ENCODE results near the gene KMT2A. TPM values are rescaled to one million over a fixed set of nuclear protein-coding genes. Genes with fewer than 3 reads are reported as not detected.
"Not testable (repeated sequence)": the region's sequence is repeated elsewhere in the genome, so short reads cannot be mapped to it uniquely, and the experiment has no call there.

KMT2A gene
- total RNA-seq, 4 donors from 2014 or later, result 74.5 to 175 (median 90.8) TPM

DNA sequence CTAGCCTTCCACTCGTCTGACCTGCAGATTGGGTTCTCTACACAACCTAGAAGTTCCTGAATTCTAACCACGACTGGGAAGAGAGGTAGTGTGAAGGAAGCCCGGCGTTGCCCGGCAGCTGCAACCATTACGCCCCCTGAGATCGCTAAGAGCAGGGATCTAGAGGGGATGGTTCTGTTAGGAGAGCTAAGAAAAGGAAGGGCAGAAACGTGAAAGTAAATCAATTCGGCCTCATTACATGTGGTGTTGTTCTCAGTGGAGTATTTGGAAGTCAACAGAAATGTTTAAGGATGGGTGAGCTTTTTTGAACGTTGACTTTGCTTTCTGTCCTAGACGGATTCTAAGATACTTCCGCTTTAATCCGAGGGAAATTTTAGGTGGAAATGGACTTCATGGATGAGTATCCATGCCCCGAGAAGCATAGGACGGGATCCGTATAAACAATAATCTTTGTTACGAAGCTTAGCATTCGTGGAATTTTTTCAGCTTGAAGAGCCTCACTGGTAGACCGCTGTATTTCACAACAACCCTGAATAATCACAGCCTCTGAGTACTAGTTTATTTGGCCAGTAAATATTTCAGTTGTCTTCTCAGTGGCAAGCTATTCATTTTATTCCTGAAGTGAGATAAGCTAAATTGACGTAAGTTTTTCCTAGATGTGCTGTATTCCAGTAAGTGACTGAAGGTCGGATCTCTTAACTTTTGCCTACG lies 34.3 kb upstream of the KMT2A start:
- Histone ChIP-seq H3K4me1 (peaks cover 17 to 18% of the 10 kb centered on the region in 2 donors), H3K4me3 (replicated peaks in 1 of 3) (peak overlapping the region; percentile 59 to 90 (median 71)), H3K27me3 (no peaks in the 10 kb centered on the region), H3K9me3 (no peaks in the 10 kb centered on the region), H3K36me3 (peaks cover 0 to 3% of the 10 kb centered on the region in 2 donors), H3K27ac (peak overlapping the region; percentile 88 to 93 (median 90))
- TF ChIP-seq POLR2A (IDR thresholded peaks at IDR 0.05), result no peak
- TF ChIP-seq, protein P1, sequence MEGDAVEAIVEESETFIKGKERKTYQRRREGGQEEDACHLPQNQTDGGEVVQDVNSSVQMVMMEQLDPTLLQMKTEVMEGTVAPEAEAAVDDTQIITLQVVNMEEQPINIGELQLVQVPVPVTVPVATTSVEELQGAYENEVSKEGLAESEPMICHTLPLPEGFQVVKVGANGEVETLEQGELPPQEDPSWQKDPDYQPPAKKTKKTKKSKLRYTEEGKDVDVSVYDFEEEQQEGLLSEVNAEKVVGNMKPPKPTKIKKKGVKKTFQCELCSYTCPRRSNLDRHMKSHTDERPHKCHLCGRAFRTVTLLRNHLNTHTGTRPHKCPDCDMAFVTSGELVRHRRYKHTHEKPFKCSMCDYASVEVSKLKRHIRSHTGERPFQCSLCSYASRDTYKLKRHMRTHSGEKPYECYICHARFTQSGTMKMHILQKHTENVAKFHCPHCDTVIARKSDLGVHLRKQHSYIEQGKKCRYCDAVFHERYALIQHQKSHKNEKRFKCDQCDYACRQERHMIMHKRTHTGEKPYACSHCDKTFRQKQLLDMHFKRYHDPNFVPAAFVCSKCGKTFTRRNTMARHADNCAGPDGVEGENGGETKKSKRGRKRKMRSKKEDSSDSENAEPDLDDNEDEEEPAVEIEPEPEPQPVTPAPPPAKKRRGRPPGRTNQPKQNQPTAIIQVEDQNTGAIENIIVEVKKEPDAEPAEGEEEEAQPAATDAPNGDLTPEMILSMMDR (IDR thresholded peaks at IDR 0.05), result no peak
- 3 to 4% methylated on average over 22 of the region's 22 CpGs for WGBS, 2 donors
- intact Hi-C loops (cut with DNase I), result loop anchor here (2.0 kb wide), 1 partner anchor 35 kb away; the partner anchor contains the start of gene KMT2A
- no peak for DNase-seq

DNA sequence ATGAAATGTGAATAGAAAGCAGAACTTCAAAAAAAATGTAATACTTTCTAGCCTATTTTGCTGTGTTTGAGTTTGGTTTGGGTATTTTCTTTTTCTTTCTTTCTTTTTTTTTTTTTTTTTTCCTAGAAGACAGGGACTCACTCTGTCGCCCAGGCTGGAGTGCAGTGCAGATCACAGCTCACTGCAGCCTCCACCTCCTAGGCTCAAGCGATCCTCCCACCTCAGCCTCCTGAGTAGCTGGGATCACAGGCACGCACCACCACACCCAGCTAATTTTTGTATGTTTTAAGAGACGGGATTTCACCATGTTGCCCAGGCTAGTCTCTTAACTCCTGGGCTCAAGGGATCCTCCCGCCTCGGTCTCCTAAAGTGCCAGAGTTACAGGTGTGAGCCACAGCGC lies 33.7 kb upstream of the KMT2A start:
- Histone ChIP-seq H3K27ac (peak overlapping the region in 1 of 3 donors; percentile 93), H3K4me3 (replicated peaks in 1 of 3) (peak overlapping the region; percentile 7 to 71 (median 59)), H3K4me1 (peaks cover 17 to 19% of the 10 kb centered on the region in 2 donors)
- H3K27me3 ChIP-seq; intact Hi-C loops (cut with DNase I); H3K9me3 ChIP-seq; H3K36me3 ChIP-seq; DNase-seq: not testable (repeated sequence)
- WGBS, 2 donors, result 85 to 87% methylated on average over 7 of the region's 7 CpGs

DNA sequence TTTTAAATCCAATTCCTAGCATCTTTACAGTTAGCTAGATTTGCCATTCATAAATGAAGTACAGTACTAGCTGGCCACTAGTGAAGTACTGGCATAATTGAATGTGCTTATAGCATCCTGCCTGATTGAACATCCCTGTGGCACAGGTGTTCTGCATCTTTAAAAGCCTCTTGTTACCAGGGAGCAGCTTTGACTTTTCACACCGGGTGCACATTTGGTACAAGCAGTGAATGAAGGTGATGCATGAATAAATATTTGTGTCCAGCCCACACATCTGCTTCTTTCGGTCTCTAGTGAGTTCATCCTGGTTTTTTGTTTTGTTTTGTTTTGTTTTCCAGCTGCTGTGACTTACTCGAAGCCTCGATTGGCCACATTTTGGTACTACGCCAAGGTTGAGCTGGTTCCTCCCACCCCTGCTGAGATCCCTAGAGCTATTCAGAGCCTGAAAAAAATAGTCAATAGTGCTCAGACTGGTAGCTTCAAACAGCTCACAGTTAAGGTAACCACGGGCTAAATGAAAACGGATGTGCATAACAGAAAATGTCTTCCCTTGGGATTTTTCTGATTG lies 29.6 kb upstream of the KMT2A start:
- Histone ChIP-seq H3K9me3 (no peaks in the 10 kb centered on the region), H3K27ac (no peak overlapping the region), H3K27me3 (no peaks in the 10 kb centered on the region), H3K4me1 (peaks cover 26 to 34% of the 10 kb centered on the region in 2 donors), H3K36me3 (peaks cover 6 to 16% of the 10 kb centered on the region in 2 donors), H3K4me3 (replicated peaks in 1 of 3) (no peak overlapping the region)
- intact Hi-C loops (cut with DNase I), result no loop called here
- 30 to 35% methylated on average over 7 of the region's 7 CpGs for WGBS, 2 donors
- no peak for TF ChIP-seq POLR2A (IDR thresholded peaks at IDR 0.05)
- TF ChIP-seq, protein P1 (IDR thresholded peaks at IDR 0.05), result no peak
- peak; percentile 68 to 69 for DNase-seq

DNA sequence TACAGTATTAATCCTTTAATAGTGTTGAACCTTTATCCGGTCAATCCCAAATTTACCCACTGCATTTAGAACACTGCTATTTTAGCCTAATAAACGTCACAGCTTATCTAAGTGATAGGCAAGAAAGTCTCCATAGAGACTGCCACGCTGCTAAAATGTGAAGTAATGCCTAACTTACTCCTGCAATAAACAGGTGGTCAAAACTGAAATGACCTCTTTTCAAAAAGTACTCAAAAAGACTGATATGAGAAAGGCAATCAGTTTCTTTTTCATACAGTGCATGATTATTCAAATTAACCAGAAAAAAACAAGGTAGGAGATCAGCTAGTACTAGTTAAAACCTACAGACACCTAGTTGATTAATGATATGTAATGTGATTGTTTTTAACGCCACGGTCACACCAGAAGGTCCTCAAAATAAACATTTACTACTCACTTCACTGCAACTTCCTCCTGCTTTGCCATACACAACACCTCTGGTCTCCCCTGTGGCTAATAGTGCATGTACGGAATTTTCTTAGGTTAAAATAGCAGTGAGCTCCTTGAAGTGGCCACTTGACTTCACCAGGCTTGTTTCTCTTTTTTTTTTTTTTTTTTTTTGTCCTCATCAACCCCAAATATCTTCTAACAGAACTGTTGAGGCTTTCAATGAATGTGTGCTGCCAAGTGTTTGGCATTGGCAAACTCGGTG lies 26.1 kb upstream of the KMT2A start:
- Histone ChIP-seq H3K36me3 (peaks cover 6 to 16% of the 10 kb centered on the region in 2 donors), H3K4me3 (replicated peaks in 1 of 3) (no peak overlapping the region), H3K4me1 (peaks cover 13 to 21% of the 10 kb centered on the region in 2 donors), H3K27me3 (no peaks in the 10 kb centered on the region), H3K27ac (peak overlapping the region in 1 of 3 donors; percentile 36), H3K9me3 (no peaks in the 10 kb centered on the region)
- TF ChIP-seq POLR2A (IDR thresholded peaks at IDR 0.05), result no peak
- TF ChIP-seq, protein P1 (IDR thresholded peaks at IDR 0.05), result no peak
- peak; percentile 56 to 64 for DNase-seq
- WGBS, 2 donors, result 38 to 53% methylated on average over 7 of the region's 7 CpGs
- intact Hi-C loops (cut with DNase I), result no loop called here

DNA sequence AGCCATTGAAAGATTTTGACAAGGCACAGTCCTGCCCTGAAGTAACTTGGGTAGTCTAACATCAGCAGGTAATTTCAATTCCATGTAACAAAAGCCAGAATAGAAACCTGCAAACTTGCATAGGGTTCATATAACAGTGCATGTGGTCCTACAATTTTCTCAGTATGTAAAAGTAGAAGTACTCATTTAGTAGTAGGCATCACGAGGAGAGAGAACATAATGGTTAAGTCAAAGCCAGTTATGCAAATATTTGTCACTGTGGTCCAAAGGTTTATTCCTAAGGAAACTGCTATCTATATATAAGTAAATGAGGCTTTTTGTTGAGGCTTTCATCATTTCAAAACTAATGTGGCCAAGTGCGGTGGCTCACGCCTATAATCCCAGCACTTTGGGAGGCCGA lies 24.8 kb upstream of the KMT2A start:
- Histone ChIP-seq H3K27ac (no peak overlapping the region), H3K27me3 (no peaks in the 10 kb centered on the region), H3K9me3 (no peaks in the 10 kb centered on the region), H3K4me3 (replicated peaks in 1 of 3) (no peak overlapping the region), H3K36me3 (peaks cover 6 to 13% of the 10 kb centered on the region in 2 donors), H3K4me1 (peaks cover 13 to 21% of the 10 kb centered on the region in 2 donors)
- no peak for TF ChIP-seq POLR2A (IDR thresholded peaks at IDR 0.05)
- TF ChIP-seq, protein P1 (IDR thresholded peaks at IDR 0.05), result no peak
- DNase-seq, result no peak
- 92 to 98% methylated on average over 4 of the region's 4 CpGs for WGBS, 2 donors
- intact Hi-C loops (cut with DNase I), result no loop called here

Data from thyroid gland (tissue), 4 donors.